Stimulated activated CD4-positive, alpha-beta T cell treated with anti-CD3 and anti-CD28 coated beads, Interleukin-15, amount 100 ng/mL, for 24 hours (primary cell): ENCODE results near the gene TBATA.

Experiments used
- DNase-seq: peaks from one replicate; pipeline ENCODE4 v3.0.0-alpha.2; 2020

TBATA gene, protein sequence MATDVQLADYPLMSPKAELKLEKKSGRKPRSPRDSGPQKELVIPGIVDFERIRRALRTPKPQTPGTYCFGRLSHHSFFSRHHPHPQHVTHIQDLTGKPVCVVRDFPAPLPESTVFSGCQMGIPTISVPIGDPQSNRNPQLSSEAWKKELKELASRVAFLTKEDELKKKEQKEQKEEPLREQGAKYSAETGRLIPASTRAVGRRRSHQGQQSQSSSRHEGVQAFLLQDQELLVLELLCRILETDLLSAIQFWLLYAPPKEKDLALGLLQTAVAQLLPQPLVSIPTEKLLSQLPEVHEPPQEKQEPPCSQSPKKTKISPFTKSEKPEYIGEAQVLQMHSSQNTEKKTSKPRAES

DNA sequence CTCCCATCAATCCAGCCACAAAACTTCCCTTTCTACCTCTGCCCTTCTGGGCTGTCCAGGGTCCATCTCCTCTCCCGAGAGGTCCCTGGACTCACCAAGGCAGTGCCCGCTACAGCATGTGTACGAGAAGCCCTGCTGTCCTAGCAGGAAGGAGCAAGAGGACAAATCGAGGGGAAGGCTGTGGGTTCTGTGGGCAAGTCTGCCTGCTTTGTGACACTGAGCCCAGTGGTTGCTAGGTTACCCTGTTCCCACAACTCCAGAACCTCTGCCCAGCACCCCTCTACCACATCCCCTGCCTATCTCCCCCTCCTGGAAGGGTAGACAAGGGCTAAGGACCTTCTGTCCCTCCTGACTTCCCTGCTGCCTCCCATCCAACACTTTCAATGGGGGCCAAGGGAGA lies at the start of gene TBATA:
Gene TBATA, minus strand, starts transcription at position 188 of the 400 bp plus-strand sequence. CDS start 1,998 bp downstream, outside the sequence.
- no peak for DNase-seq

DNA sequence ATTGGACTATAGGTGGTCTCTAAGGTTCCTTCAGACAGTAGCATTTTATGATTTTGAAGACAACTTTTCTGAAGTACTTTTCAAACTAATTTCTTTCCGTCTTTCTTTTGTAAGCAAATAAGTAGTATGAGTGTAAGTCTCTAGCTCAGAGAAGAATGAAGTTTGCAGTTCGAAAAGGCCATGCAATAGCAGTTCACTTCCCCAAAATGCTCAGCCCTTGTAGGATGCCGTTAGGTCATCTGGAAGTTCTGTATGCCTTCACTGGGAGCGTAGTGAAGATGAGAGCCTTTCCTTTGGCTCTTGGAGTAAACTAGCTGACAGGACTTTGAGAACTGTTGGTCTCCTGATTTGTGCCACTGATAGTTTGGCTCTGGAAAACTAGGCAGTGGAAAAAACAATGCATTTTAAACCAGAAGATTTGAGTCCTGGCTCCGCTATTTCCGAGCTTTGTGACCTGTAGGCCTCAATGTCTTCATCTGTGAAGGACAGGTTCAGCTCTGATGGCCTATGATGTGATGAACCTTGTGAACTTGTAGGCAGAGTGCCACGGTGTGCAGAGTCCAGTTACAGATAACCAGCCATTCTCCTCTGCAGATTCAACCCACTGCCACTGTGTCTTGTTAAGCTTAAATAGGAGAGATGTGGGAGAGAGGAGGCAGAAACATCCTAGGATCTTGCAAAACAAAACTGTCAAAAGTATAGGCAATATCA lies 49.4 kb upstream of the TBATA start:
- no peak for DNase-seq

DNA sequence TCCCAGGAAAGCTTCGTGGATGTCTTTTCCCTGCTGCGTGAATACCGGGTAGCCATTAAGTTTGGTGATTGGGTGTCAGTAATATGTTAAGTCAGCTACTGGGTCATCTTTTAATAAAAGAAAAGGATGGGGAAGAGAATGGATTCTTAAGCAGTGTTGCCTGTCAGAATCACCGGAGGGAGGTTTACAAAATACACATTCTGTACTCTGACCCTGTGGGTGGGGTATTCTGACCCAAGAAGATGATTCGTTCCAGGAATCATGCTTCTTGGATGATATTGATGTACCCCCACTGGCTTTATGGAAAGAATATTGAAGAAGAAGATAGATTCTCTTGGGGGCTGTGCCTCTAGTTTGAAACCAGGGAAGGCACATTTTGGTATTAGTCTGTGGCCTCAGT lies 48.8 kb upstream of the TBATA start:
- no peak for DNase-seq

DNA sequence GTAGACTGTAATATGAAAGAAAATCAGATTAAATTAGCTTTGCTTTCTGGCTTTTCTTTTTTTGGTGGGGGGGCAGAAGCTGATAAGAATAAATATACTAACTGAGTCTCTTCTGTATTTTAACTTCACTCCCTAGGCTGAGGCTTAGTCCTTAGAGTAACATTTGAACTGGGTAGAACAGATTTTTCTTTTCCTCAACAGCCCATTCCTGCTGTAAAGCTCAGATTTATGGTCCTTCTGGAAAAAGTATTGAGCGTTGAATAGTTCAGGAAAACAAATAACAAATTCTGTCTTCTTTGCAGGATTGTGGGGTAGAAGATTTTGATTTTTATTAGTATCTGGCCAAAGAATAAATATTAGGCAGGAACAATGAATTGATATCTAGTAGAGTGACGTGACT lies 48.4 kb upstream of the TBATA start:
- no peak for DNase-seq

DNA sequence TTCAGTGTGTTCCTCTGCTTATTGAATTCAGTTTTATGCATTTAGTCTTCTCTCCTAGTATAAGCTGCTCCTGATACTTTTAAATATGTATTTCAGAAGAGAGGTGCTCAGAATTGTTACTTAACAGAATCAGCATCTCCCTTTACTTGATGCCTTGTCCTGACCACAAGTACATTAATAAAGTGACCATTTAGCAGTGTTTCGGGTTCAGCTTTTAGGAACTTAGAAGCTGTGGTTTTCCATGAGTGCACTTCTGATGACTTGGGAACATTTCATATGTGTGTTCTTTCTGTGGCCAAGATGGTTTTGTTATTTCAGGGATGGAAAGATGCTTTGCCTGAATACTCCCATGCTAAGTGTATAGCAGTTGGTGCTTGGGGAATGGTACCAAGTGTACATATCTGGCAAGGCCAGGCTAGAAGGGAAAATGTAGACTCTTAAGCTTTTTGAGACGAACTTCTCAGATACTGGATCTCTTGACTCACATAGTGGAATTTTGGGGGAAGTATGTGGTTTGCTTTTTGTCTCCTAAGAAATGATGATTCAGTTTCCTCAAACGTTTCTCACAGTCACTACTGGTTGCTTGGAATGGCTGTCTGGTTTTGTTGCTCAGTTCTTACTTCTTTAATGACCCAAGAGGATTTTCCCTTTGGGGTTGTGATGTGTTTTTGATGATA lies 47.8 kb upstream of the TBATA start:
- DNase-seq, result peak; percentile 29

DNA sequence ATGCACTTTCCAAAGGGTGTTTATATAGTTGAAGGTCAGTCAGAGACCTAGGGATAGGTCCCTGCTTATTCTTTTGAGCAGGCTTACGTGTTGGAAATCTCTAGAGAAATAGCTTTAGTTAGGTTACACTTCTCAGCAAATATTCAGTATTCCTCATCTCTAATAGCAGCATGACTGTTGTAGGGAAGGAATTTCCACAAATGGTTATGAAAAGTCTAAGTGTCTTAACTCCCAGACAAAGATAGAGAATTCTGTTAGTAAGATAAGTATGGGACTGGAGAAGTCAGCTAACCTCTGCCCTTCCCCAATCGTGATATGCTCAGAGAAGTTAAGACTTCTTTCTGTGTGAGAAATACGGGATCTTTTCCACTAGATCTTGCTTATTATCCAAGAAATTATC lies 47.0 kb upstream of the TBATA start:
- no peak for DNase-seq

DNA sequence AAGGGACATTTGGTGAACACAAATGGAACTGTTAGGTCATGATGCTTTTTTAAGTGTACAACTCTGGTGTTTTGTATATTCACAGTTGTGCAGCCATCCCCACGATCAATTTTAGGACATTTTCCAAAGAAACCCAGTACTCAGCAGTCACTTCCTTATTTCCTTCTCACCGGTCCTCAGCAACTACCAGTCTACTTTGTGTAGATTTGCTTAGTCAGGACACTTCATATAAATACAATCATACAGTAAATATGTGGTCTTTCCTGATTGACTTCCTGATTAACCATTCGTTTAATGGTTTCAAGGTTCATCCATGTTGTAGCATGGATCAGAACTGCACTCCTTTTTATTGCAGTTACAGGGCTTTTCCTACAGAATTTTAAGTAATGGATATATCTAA lies 45.0 kb upstream of the TBATA start:
- no peak for DNase-seq

DNA sequence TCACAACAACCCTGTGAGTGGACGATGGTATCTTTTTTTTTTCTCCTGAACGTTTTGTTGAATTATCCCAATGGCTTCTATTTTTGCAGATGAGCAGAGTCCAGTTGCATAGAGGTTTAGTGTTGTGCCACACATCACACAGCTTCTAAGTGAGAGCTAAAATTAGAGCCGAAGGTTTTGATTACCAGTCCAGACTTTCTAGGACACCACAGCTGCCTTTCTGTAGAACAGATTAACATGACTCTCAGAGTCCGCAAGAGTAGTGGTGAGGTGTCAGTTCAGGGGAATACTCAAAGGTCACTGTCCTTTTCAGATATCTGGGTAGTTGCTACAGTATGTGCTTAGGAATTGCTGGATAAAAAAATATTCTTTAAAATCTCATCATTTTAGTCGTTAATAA lies 44.4 kb upstream of the TBATA start:
- DNase-seq, result no peak

DNA sequence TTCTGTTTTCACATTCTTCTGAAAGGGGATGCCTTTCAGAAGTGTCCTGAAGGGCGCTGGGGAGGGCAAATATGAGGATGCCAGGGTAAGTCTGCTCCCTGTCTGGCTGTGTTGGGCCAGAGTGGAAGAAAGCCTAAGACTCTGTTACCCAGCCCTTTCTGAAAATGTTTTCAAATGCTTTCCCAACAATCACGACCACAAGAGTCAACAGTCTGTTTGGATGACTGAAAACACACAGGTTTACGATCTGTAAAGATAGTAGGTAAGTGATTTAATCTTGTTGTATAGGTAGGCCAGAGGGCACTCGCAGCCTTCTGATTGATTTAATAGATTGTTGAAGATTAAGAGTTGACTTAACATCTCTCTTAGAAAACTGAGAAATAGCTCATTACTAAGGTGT lies 43.7 kb upstream of the TBATA start:
- DNase-seq, result no peak

DNA sequence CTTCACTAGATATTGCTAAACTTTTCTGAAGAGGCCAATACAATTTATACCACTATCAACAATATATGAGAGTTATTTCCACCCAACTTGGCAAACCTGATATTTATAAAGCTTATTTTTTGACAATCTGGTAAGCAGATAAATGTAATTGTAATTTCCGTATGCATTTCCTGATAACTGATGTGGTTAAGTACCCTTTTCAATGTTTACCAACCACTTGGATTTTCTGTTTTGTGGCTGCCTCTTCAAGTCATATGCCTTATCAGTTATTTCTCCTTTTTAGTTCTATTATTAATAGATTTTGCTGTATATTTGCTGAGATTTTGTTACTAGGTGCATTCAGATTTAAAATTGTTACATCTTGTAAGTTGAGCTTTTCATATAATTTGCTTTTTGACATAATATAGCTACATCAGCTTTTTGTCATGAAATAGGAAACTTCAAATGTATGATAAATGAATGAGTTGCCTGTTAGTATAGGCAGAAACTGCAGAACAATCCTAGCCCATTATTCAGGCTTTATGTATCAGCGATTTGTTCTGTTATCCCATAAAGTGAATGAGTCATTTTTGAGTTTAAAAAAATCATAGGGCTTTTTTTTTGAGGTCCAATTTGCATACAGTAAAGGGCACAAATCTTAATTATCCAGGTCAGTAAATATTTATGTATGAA lies 42.0 kb upstream of the TBATA start:
- no peak for DNase-seq

DNA sequence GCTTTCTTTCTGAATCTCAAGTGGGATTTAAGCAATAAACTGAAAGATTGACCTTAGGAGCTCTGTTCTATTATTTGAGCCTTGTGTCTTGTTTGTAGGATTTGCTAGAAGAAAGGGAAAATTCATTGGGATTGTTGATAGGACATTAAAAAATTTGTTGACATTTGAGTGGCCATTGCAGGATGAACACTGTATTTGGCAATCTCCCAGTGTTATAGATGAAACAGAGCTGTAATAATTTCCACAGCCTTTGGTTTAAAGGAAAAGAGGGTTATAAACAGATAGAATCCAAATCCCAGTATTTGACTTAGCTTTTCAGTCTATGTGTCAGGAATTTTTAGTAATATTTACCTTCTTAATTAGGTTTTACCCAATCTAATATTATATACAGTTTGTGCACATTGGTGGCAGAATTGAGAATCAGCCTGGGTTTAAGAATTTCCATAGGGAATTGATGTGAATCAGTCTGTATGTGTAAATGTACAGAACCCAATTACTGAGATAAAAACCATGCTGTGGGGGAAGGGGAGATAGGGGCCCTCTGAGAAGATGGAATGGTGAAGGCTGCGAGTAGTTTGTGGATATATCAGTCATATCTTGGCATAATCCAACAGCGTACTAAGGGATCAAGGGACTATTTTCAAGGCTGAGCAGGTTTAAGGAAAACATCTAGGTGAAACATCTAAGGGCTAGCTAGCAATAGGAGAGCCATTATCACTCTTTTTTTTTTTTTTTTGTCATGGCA lies 37.1 kb upstream of the TBATA start:
- no peak for DNase-seq

DNA sequence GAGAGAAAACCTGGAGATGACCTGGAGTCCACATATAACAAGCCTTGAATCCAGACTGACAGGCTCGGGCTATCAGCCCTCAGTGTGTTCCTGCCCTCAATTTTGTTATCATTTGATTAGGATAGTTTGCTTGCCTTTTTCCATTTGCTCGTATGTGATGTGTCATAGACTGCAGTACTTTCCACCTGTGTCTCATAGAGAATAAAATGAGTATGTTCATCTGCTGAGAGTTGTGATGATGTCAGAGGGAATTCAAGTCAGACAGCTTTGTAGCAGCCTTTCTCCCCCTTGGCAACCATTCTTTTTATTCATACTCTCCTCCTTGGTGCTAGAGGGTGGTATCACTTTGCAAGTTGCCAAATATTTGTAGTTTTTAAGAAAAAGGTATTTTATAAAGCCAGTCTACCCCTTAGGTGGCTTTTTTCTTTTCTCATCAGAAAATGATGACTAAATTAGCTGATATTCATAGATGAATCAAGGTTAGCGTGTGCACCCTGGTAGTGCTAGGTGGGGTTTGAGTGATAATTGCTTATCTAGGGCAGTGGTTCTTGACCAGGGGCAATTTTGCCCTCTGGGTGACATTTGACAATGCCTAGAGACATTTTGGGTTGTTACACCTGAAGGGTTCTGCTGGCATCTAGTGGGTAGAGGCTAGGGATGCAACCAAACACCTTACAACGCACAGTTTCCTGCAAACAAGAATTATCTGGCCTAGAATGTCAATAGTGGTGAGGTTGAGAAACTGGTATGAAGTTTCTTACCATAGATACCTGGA lies 36.0 kb upstream of the TBATA start:
- peak; percentile 21 for DNase-seq

DNA sequence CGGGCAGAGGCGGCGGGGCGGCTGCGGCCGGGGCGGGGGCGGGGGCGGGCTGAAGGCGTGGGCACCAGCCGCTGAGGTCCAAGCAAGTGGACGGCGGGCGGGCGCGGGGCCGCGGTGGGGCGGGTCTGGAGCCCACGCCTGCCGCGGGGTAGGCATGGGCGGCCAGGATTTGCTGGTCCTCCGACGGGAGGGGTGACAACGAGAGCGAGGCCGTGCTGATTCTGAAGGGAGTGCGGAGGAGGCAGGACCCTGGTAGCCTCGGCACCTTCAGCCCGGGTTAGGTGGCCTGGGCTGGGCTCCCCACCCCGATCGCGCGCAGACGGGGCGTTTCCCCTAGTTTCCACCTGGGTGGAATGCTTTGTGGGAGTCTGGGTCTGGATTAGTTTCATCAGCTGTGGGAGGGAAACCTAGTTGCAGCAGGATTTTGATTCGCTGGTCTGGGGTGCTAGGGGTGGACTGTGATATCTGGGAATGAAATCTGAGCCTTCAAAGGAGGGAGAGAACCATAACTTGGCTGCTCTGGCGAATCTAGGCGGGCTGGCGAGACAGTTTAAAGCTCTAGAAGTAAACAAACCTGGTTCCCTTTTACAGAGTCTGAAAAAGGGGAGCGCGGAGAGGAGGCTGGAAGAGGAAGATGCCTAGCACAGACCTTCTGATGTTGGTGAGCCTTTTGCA lies 31.2 kb upstream of the TBATA start:
- peak; percentile 66 for DNase-seq

DNA sequence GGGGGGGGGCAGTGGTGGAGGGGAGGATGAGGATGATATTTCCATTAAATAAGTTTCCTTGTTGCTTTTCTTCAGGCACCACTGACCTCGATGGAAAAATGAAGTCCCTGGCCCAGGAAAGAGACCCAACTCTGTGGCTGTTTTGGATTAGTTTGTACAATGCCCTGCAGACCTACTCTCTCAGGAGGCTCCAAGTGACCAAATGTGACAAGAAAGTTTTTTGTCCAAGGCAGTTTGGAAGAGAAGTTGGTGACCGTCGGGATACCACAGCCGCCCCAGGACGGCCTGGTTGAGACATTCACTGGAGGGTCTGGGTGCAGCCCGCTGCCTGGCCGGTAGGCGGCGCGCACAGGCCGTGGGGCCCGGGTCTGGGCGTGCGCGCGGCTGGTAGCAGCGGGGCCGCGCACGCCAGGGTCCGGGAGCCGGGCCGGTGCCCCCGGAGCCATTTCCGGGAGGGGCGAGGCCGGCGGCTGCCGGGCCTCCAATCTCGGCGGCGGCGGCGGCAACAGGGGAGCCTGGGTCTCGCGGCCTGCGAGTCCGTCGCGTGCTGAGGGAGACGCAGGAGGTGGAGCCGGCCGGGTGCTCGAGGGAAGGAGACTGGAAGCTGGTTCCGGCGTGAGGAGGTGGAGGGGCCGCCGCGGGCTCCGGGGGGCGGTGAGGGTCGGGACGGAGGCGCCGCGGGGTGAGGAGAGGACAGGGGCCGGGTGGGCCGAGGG lies 30.5 kb upstream of the TBATA start, which contains the start of gene SGPL1:
Gene SGPL1, plus strand, starts transcription at position 445 of the 716 bp plus-strand sequence. CDS start 906 bp downstream, outside the sequence.
- DNase-seq, result peak; percentile 90

DNA sequence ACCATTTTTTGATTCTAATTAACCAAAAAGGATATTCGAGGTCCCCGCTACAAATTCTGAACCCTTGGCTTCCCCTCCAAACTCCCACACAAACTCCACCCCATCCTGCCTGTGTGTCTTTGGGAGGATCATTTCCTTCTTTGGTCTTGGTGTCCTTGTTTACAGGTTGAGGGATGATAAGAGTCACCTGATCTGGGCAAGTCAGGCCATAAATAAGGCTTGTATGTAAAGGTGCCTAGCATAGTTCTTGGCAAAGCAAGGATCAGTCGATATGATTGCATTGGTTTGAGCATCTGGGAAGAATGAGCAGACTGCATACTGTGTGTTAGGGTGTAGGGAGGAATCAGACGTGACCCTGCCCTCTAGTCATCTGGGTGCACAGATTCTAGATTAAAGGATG lies 28.9 kb upstream of the TBATA start:
- no peak for DNase-seq

DNA sequence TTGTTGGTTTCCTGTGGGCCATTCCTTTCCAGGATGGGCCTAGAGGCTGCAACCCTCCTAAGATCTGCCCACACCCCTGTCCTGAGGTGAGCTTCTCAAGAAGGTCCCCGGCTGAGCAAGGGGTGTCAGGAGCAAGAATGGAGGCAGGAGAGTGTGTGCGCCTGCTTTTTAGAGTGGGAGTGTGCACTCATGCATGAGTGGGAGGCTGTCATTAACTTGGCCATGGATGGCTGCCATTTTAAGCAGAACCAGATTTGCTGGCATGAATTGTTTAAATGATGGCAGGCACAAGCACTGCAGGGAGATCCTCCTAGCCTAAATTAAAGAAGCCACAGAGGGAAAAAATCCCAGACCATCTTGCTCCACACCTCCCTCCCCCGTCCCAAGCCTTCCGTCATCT lies 27.6 kb upstream of the TBATA start:
- DNase-seq, result no peak

DNA sequence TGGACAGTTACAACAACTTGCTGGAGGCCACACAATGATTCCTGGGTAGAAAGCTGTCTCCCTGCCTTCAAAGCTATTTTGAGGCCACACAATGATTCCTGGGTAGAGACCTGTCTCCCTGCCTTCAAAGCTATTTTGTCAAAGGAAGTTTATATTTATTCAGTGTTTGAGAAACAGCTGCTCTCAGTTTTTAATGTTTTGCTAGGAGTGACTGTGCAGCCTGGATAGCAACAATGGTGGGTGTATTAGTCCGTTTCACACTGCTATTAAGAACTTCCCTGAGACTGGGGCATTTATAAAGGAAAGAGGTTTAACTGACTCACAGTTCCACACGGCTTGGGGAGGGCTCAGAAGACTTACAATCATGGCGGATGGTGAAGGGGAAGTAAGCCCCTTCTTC lies 26.7 kb upstream of the TBATA start:
- no peak for DNase-seq

DNA sequence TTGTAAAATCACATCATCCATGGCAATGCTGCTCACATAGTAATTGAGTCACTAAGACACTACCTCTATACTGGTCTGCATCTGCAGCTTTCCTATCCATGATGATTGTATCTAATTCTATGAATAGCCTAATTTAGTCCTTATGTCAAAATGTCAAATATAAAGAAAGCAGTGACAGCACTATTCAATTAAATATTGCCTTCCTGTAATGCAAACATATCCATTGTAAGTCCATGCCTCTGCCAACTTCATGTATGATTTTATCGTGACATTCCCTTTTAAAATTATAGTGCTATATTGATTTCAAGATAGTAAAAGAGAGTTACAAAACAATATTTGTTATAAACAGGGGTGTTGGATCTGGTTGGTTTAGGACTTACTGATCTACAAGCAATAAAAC lies 25.8 kb upstream of the TBATA start:
- DNase-seq, result no peak

DNA sequence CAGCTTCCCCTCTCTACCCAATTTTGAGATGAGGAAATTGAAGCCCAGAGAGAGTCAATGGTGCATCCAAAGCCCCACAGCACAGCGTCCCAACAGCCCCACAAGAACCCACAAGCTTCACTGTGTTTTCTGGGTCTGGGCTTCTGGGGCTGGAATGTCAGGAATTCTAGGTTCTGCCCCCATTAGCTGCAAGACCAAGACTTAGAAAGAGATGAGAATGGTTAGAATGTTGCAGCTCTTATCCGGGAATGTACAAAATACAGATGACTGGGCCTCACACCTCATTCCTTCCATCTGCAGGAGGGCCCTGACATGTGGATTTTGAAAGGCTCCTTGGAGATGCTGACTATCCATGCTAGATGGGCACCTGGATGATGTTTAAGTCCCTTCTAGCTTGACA lies 24.5 kb upstream of the TBATA start:
- no peak for DNase-seq

DNA sequence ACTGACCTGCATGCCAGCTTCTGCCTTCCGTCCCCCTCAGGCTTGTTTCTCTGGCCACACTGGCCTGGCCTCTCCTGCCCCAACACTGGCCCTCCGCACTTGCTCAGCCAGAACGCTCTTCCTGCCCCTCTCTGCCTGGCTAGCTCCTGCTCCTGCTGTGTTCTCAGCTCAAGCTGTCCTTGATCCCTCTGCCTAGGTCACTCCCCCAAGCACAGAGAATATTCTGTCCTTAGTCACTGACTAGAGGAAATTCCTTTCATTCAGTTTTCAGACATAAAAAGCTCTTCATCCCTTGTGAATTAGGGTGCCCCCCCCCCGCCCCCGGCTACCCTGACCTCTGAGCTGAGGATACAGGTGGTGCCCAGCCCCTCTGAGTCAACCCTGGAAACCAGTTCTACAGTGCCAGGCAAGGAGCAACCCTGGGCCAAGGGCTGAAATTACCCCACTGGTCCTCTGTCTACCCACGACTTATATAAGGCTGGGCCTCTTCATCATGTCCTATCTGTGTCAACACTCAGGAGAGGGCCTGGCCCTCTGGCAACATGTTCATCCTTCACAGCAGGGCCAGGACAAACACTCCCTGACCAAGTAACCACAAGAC lies 23.9 kb upstream of the TBATA start:
- no peak for DNase-seq
